Adipose tissue (tissue), 3 donors: Measurements from ENCODE around the gene CBX3. TPM values are rescaled to one million over a fixed set of nuclear protein-coding genes. Genes with fewer than 3 reads are reported as not detected.
A peak's percentile ranks its signal among the peaks of the same experiment; 100 is the strongest.

Experiments used
- H3K27ac ChIP-seq: one replicate; pipeline ENCODE4 v1.5.1; 2013; ENCODE audit warnings: low read depth, low read length
- WGBS, 3 donors: extraction: QIAGEN DNeasy Blood & Tissue Kit; methylation state at CpG; one replicate each; pipeline ENCODE4 v1.1.7; 2013; 5-methylcytosine and 5-hydroxymethylcytosine counted together
- polyA plus RNA-seq, 3 donors: library from polyadenylated mRNA; stranded (reverse); fragments of 200-250 nt; gene quantifications; one replicate each; pipeline ENCODE4 v1.2.3, GENCODE V29; 2013
- donor health status: healthy with polysubstance abuse.
- donor health status: Bipolar disorder and iron deficiency.
- donor health status: healthy.

Gene CBX3
- polyA plus RNA-seq, 3 donors, result 37.3 to 132 (median 89.6) TPM

DNA sequence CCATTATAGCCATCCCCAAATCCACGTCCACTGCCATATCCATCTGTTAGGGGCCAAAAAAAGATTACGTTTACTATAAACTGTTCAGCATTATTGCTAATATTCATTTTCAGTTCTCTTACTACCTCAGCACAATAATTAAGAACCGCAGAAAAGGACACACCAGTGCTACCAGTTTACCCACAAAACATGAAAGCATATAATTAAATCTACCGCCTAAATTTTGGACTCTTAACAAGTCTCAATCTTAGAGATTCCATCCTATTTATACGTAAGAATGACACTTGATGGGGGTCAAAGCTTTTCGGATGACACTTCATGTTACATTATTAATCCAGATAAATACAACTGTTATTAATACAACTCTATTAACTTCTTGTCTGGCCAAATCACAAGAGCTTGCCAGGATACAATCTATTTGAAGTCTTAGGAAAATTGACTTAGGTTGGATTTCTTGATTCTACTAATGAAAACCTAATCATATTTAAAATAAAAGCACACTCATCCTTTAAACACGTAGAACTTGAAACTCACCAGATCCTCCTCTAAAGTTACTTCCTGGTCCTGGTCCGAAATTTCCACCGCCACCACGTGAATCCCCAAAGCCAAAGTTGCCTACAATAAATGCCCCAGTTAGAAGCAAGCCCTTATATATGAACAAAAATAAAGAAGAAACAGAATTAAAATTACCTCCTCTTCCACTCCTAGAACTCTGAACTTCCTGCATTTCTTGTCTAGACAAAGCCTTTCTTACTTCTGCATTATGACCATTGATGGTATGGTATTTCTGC, 5.5 kb upstream of the CBX3 start:
- 36 to 56% (median 54%) methylated on average over 10 of the region's 10 CpGs for WGBS, 3 donors
- H3K27ac ChIP-seq, result no peak overlapping the region

DNA sequence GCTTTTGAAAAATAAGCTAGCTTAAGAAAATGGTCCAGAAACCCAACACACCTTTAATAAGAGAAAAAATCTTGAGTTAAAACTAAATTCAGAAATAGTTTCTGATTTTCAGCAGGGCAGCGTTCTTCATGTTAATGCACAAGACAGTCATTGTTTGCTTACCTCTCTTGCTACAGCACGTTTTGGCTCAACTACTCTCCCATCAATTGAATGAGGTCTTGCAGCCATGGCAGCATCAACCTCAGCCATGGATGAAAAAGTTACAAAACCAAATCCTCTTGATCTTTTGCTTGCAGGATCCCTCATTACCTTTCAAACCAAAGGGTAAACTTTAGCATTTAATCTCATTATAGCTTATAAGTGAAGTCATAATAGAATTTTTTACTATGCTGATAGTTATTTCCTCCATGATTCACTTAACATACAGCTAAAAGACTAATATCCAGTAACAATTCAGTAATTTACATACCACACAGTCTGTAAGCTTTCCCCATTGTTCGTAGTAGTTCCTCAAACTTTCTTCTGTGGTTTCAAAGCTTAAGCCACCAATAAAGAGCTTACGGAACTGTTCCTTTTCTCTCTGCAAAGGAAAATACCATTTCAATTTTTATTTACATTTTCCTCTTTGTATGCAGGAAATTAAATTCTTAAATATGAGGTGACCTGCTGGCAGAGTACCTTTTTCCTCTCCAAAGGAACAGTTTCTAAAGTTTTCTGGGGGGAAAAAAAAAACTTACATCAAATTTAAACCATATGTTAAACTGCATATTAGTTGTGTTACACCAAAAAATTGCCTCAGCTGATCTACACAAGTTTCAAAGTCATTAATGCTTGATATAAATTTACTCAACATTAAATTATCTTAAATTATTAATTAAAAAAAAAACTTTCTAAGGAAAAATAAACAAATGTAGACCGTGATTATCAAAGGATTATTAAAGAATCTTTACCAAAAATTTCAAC, 4.1 kb upstream of the CBX3 start:
- H3K27ac ChIP-seq, result no peak overlapping the region
- WGBS, 3 donors, result 7 to 15% (median 13%) methylated on average over 5 of the region's 5 CpGs

DNA sequence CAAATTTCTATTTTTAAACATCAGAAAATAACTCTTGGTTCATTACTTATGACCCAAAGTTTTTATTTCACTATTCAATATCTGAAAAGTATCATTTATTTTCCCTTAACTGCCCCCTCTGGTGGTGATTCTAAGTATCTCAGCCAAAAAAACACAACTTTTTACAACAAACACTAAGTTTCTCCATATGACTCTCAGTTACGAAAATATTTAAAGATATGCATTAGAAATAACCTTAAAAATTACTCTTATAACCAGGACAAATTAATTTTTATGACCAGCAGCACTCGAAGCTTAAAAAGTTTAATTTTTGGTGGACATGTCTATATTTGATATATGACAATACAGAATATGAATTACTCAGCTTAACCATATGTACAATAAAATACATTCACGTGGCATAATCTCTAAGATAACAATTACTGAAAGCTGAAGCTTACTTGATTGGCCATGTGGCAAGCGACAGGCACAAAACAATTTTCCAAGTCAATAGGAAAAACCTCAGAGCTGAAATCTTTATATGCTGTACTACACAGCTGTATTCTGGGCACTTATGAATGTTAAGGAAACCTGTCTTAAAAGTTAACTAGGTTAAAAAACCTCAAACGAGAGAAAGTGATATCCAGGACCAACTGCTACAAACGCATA, 3.3 kb upstream of the CBX3 start:
- 0 to 1% (median 1%) methylated on average over 6 of the region's 6 CpGs for WGBS, 3 donors
- no peak overlapping the region for H3K27ac ChIP-seq

DNA sequence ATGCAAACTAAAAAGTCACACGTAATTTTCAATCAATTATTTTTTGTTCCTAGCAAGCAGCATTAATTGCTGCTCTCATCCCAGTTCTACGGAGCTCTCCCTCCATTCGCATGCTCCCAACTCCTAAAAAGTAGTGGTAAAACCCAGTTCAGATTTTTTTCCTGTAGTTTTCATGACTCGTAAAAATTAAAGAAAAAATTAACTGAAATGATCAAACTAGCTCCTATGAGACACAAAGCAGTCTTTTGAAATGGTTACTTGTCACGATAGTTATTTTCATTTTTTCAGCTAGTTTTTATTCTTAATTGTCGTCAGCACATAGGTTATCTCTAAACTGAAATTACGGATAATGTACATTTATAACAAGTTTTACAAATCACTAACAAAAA, 2.8 kb upstream of the CBX3 start:
- WGBS, 3 donors, result 0 to 1% (median 0%) methylated on average over 7 of the region's 7 CpGs
- no peak overlapping the region for H3K27ac ChIP-seq

DNA sequence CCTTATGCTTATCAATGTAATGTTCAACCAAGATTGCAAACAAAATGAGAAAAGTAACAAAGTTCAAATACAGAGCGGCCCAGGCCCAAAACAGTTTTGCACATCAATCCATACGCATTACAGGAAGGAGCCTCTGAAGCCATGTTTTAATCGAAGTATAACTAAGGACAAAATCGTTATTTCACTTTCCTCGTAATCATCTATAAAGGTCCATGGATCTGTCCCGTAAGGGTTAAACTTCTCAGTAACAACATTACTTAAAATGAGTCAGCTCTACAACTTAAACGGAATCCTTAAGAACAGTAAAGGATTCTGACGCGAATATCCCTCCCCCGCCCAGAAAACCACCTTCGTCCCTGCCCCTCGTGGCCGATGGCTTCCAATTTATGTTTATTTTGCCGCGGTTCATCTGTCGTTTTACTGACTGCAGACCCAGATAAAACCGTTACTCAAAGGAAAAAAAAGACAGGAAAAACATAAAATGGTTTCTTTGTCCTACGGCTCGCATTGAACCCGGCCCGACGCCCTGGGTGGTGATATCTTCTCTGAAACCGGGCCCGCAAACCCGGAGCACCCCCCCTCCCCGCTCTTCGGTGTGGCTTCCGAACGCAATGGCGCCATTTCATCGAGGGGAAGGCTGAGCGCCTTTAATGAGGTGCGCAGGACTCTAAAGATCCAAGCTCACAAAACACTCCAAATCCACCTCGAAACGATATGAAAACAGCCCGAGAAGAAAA, 2.1 kb upstream of the CBX3 start:
- 0% methylated on average over 36 of the region's 36 CpGs for WGBS, 3 donors
- H3K27ac ChIP-seq, result peak overlapping the region; percentile 71

DNA sequence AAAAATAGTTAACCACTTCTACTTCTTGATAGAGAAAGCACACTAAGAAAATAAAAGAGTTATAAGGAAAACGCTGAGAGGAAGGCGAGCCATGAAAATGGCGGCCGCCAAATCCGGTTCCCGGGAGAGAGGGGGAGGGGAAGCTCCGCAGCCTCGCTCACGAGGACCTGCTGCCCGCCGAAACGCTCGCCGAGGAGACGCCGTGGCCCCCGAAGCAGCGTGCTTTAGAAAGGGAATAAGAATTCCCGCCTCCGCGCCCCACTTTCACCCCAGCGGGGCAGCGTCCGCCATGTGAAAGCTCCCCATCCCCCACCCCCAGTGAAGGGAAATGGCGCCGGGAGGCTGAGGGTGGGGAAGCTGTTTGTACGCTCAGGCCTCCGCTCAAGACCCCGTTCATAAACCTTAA, 1.5 kb upstream of the CBX3 start:
- 0 to 1% (median 0%) methylated on average over 29 of the region's 29 CpGs for WGBS, 3 donors
- H3K27ac ChIP-seq, result peak overlapping the region; percentile 71

DNA sequence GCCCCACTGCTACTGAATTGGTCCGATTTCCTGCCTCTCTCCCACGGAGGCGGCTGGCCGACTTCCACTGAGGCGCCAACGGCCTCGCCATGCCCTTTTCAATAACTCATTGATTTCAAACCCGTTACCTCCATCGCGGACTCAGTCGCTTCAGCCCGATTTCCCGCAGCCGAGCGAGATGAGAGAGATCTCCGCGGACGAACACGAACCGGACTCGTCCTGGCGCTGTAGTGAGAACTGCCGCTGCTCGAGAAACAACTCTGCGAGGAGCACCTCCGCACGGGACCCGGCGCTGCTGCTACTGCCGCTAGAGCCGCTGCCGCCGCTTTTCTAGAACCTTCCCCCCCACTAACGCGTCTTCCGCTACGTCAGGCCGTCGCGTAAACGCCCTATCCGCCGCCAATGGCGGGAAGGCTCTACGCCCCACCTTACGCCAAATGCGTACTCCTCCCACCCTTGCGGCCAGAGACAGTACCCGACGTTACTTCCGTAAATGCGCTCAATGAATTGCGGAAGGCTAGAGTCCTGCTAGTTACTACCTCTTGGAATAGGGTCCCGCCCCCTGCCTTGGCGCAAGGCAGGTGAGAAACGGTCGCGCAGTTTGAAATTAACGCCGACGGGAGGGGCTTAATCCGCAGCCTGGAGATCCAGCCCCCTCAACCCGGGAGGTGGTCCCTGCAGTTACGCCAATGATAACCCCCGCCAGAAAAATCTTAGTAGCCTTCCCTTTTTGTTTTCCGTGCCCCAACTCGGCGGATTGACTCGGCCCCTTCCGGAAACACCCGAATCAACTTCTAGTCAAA, 900 bp upstream of the CBX3 start, which contains the start of gene HNRNPA2B1:
TSS of gene HNRNPA2B1 (minus strand) at position 303 of the 803 bp plus-strand sequence. CDS start at position 134, 169 bp downstream.
- 0% methylated on average over 71 of the region's 71 CpGs for WGBS, 3 donors
- peak within 1 kb of the TSS; percentile 91 for H3K27ac ChIP-seq

DNA sequence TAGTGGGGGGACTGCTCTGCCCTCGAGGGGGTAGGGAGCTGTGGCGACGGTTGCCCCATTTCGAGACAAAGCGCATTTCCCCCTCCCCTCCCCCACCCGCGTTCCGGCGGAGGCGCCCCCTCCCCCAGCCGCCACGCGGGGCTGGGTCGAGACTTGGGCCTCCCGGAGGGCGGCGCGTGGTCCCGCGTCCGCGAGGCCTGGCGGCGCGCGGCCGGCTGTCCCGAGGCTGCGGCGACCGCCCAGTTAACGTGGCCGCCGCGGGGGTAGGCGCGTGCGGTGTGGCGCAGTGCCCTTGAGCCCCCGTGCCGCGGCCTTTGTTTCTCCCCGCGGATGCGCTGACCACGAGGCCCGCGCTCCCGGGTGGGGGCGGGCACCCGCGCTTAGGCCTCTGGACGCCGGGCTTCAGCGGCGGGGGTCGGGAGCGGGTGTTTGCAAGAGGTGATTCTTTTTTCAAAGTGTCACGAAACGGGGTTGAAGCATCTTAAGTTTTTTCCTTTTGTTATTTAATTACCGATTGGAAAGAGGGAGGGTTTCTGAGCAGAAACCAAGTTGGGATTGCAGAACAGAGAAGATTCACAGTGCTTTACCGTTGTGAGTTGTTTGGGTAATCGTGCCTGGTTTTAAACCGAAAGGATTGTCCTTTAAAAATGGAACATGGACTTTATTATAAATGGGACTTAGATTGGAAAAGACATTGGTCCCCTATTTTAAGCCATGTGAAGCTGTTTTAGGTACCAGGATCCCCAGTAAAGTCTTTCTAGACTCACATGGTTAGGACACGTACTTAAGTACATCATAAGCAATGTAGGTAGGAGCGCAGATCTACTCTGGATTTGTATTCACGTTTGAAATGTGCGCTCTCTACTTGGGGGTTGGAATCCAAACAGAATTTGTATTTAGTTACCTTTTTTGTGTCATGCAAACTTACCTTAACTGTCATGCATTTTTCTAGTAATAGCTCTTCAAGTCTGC, 760 bp downstream of the CBX3 start:
- H3K27ac ChIP-seq, result peak overlapping the region; percentile 91
- WGBS, 3 donors, result 1% methylated on average over 58 to 68 of the region's 68 CpGs

DNA sequence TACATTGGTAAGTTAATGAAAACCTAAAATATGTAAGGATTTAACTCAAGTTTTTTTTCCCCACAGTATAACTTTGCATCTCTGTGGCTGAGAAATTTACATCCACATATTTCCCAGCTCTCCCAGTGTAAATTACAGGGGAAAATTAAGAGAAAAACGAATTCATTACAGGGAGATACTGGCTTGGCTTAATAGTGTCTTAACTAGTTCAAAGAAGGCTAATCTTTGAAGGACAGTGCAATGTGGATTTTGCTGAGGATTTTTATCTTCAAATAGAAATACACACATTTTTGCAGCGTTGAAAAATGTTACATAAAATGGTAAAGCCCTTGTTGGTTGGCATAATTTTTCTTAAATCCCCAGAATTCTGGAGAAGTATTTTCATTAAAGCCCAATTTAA, 1.5 kb downstream of the CBX3 start:
- 6 to 8% (median 6%) methylated on average over 2 of the region's 2 CpGs for WGBS, 3 donors
- H3K27ac ChIP-seq, result no peak overlapping the region

DNA sequence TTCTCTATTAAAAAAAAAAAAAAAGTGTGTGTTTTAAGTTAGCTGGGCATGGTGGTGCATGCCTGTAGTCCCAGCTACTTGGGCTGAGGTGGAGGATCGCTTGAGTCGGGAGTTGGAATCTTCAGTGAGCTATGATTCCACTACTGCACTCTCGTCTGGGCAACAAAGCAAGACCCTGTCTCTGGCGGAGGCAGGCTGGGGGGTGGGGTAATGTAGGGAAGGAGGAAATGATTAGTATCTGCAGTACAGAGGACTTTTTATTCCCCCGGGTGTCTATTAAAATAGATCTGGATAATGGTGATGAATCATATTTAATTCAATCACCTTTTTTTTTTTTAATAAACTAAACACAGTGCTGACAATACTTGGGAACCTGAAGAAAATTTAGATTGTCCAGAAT, 6.5 kb downstream of the CBX3 start:
- H3K27ac ChIP-seq, result no peak overlapping the region
- WGBS, 3 donors, result 57 to 79% (median 63%) methylated on average over 5 of the region's 5 CpGs

DNA sequence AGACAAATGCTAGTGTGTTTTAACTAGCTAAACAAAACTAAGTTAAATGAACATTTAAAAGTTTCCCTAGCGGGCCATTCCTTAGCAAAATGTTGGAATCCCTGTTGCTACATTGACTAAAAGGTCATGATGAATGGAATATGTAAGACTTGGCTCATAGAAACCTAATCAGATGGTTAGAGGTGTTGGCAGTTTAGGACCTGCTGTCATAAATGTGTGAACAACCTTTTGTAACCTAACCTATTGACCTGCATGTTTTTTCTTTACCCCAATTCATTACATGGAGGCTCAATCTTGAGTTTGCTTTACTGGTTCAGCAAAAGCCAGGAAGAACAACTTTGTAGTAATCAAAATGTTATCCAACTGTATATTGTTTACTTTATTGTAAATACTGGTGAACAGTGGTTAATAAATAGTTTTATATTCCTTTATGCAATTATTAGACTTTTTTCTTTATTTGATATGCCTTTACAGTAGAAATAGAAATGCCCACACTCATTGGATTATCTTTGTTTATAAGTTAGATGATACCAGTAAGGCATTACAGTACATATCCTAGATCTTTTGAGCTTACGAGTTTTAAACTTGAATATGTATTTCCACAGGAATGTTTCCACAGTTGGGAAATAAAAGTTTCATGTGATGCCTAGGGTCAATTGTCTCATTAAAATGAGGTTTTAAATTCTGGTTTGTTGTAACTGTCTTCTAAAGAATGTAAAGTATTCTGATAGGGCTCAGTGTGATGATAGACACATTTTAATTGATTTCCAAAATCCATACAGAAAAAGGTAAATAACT, 11.6 kb downstream of the CBX3 start:
- no peak overlapping the region for H3K27ac ChIP-seq
- whole genome bisulfite sequencing, 3 donors, result 91 to 95% (median 94%) methylated on average over 2 of the region's 2 CpGs

DNA sequence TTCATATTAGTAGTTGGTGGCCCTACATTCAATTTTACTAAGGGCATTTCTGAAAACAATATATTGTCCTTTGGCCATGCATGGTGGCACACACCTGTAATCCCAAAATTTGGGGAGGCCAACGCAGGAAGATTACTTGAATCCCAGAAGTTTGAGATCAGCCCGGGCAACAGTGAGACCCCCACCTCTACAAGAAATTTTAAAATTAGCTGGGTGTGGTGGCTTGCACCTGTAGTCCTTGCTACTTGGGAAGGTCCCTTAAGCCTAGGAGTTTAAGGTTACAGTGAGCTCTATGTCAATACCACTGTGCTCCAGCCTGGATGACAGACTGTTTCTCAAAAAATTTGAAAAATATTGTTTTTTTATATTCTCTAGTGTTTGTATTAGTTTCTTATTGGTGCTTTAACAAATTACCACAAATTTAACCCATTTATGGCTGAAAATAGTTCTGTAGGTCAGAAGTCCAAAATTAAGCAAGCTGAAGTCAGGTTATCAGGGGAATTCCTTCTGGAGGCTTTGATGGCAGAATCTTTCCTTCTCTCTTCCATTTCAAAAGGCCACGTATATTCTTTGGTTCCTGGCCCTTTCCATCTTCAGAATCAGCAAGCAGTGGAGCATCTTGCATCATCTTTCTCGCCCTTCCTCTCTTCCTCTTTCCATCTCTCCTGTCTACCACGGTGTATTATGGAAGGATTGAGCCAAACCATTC, 12.4 kb downstream of the CBX3 start:
- H3K27ac ChIP-seq, result no peak overlapping the region
- 67 to 83% (median 73%) methylated on average over 5 of the region's 5 CpGs for WGBS, 3 donors

DNA sequence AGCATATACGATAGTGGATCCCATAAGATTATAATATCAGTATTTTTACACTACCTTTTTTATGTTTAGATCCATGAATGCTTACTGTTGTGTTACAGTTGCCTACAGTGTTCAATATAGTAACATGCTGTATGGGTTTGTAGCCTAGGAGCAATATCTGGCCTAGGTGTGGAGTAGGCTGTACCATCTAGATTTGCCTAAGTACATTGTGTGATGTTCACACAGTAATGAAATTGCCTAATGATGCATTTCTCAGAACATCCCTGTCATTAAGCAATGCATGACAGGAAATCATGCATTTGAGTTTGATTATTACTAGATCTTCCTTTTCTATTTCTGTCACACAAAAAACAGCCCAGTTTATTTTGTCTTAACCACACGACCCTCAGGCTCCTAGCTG, 14.5 kb downstream of the CBX3 start:
- H3K27ac ChIP-seq, result no peak overlapping the region
- WGBS, 3 donors, result 64 to 78% (median 65%) methylated on average over 2 of the region's 2 CpGs

DNA sequence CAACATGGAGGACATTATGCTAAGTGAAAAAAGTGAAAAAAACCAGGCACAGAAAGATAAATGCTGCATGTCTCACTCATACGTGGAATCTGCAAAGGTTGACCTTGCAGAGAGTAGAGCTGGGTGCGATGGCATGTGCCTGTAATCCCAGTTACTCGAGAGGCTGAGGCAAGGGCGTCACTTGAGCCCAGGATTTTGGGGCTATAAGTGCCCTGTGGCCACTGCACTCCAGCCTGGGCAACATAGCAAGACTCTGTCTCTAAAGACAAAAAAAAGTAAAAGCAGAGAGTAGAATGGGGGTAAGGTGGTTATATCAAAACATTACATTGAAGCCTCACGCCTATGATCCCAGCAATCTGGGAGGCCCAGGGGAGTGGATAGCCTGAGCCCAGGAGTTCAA, 22.8 kb downstream of the CBX3 start:
- H3K27ac ChIP-seq, result no peak overlapping the region
- WGBS, 3 donors, result 68 to 83% (median 81%) methylated on average over 5 of the region's 5 CpGs

DNA sequence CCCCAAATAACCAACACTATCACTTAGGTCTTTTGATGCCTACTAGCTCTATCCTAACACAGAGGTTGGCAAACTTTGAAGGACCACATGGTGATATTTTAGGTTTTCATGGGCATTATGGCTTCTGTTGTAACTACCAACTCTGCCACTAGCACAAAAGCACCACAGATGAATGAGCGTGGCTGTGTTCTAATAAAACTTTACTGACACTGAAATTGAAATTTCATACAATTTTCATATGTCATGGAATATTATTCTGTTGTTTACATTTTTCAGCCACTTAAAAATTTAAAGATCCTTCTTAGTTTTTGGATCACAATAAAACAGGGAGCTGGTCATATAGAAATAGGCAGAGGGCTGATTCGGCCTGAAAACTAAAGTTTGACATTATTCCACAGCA, 26.4 kb downstream of the CBX3 start:
- H3K27ac ChIP-seq, result no peak overlapping the region
- 97 to 99% (median 98%) methylated on average over 2 of the region's 2 CpGs for WGBS, 3 donors
